ENCODE results near the gene SERINC3. TPM values are rescaled to one million over a fixed set of nuclear protein-coding genes. Genes with fewer than 3 reads are reported as not detected.

SERINC3 gene
- total and polyA plus RNA-seq, 2 of the 13 experiments (the other 11 are each of a cell fraction or from before 2014, with no cell fraction given) = 82.0 to 226 TPM

GRCh38 chr20:44520881-44521280, 989 bp downstream of the SERINC3 start:
- no peaks in the 10 kb centered on the region; a peak in 3 of 5 replicates for H3K36me3 ChIP-seq (replicated peaks in 1 of 2; ENCODE audit: control insufficient read depth in 1 of 2, insufficient read depth in 2 of 2, low read length in 2 of 2)
- H3K79me2 ChIP-seq (ENCODE audit: insufficient read depth, low read length) = peaks cover 57% of the 10 kb centered on the region
- no TSS peak for BruUV-seq (replicated peaks)
- POLR2A ChIA-PET = interaction anchor here (0.6 to 2.4 kb wide), 19 partner anchors 8 to 1064 kb away, joined by 3 to 24 read pairs (median 4); partner anchors contain the start of genes FITM2, OSER1 and TTPAL
- H3K4me2 ChIP-seq (ENCODE audit: low read depth, low read length) = peak overlapping the region; percentile 94
- no peak overlapping the region for H3K27ac ChIP-seq (ENCODE audit: extremely low read length, insufficient read depth, low read length)
- CTCF ChIA-PET (ENCODE audit: low intra/inter-chr PET ratio, low total read pairs) = interaction anchor here (1.9 kb wide), 1 partner anchor 89 kb away, joined by 8 read pairs; no protein-coding TSS in a partner anchor
- peaks cover 73% of the 10 kb centered on the region for H3K4me1 ChIP-seq (ENCODE audit: insufficient read depth, low read length)
- H2AFZ ChIP-seq (ENCODE audit: low read length) = no peak overlapping the region
- H4K20me1 ChIP-seq (ENCODE audit: insufficient read depth, low read length) = peaks cover 33% of the 10 kb centered on the region
- ATAC-seq = no peak
- WGBS (ENCODE audit: low lambda C conversion rate) = 55% methylated on average over 3 of the region's 3 CpGs
- TF ChIP-seq ZNF609 (CRISPR knock-in tag; IDR thresholded peaks at IDR 0.05; ENCODE audit: borderline replicate concordance) (no peak), TAF1 (CRISPR knock-in tag; IDR thresholded peaks at IDR 0.05) (no peak), POLR2A (IDR thresholded peaks at IDR 0.05; ENCODE audit: insufficient read depth in 1 of 2, low read depth in 2 of 2, low read length in 2 of 2) (0 out of 4 replicates have a peak, but pooled peaks of 1 of the 2 experiments have one; percentile 14), DMTF1 (CRISPR knock-in tag; IDR thresholded peaks at IDR 0.05) (0 out of 2 replicates have a peak, but pooled peaks have one; percentile 9), E2F2 (CRISPR knock-in tag; IDR thresholded peaks at IDR 0.05; ENCODE audit: borderline replicate concordance) (0 out of 2 replicates have a peak, but pooled peaks have one; percentile 41), MEIS2 (CRISPR knock-in tag; IDR thresholded peaks at IDR 0.05) (0 out of 2 replicates have a peak, but pooled peaks have one; percentile 15)
- FAIRE-seq = no peak
- intact Hi-C loops (cut with micrococcal nuclease; ENCODE audit: unreplicated experiment) (loop anchor here (5.0 kb wide), 1 partner anchor 91 kb away; no protein-coding TSS in a partner anchor), in situ Hi-C loops (cut with HindIII; ENCODE audit: extremely low pct_ligation_motif_present, low pct_unique_long_range_greater_than_20kb) (no loop called here)
- H3K9ac ChIP-seq (ENCODE audit: insufficient read depth, low read depth, low read length) = peak overlapping the region; percentile 96
- H3K9me3 ChIP-seq (ENCODE audit: low read length) = no peaks in the 10 kb centered on the region
- H3K27me3 ChIP-seq (ENCODE audit: control insufficient read depth in 1 of 2, insufficient read depth in 2 of 2, low read length in 2 of 2) = peaks cover 0 to 7% of the 10 kb centered on the region in 2 experiments; a peak in 1 of 5 replicates
- H3K4me3 ChIP-seq (replicated peaks in 1 of 3; ENCODE audit: insufficient read depth in 1 of 3, low read depth in 2 of 3, low read length in 3 of 3) = peak overlapping the region; percentile 85 to 96 (median 89)
- DNase-seq (ENCODE audit: low spot score) = no peak
